DND-41 (cell line): Measurements from ENCODE around the gene CCDC83.

Experiments used
- ATAC-seq: fragments of 200-7000 bp; cut with Tn5 transposase; 3 replicates; pipeline ENCODE4 v1.9.1; 2021; ENCODE audit warnings: low read depth; ENCODE audit not compliant: insufficient read depth
- DNase-seq: peaks from one replicate; pipeline ENCODE4 v3.0.0-alpha.2; 2020
- H2AFZ ChIP-seq: 2 replicates; pipeline ENCODE4 v1.6.0; 2012; ENCODE audit warnings: low read depth, low read length
- H3K27ac ChIP-seq: 2 replicates; pipeline ENCODE4 v1.5.1; 2012; ENCODE audit warnings: low read length, inconsistent platforms
- H3K27me3 ChIP-seq: fragments of 200-600 bp; sonication (generic); 2 replicates; pipeline ENCODE4 v1.6.0; 2012; ENCODE audit warnings: low read length, mild to moderate bottlenecking, inconsistent platforms; ENCODE audit not compliant: insufficient read depth, poor library complexity
- H3K36me3 ChIP-seq: 2 replicates; pipeline ENCODE4 v1.5.1; 2012; ENCODE audit warnings: low read length, inconsistent platforms; ENCODE audit not compliant: insufficient read depth
- H3K4me1 ChIP-seq: 2 replicates; pipeline ENCODE4 v1.5.1; 2012; ENCODE audit warnings: mild to moderate bottlenecking, low read length; ENCODE audit not compliant: insufficient read depth
- H3K4me2 ChIP-seq: 2 replicates; pipeline ENCODE4 v1.6.0; 2012; ENCODE audit warnings: mild to moderate bottlenecking, moderate library complexity, low read length, inconsistent platforms; ENCODE audit not compliant: insufficient read depth
- H3K4me3 ChIP-seq, 2 experiments: fragments of 200-600 bp in 1 of 2; shearing (Covaris generic) in 1 of 2; 2 replicates each; pipeline ENCODE4 v1.5.1; 2012 to 2016; ENCODE audit warnings: inconsistent platforms in 2 of 2, low read length in 2 of 2, mild to moderate bottlenecking in 2 of 2, low read depth in 1 of 2, moderate library complexity in 1 of 2
- H3K79me2 ChIP-seq: 2 replicates; pipeline ENCODE4 v1.6.0; 2012; ENCODE audit warnings: low read length, inconsistent platforms; ENCODE audit not compliant: insufficient read depth
- H3K9ac ChIP-seq: 2 replicates; pipeline ENCODE4 v1.6.0; 2012; ENCODE audit warnings: low read depth, mild to moderate bottlenecking, inconsistent platforms, low read length, moderate library complexity
- H3K9me3 ChIP-seq: 2 replicates; pipeline ENCODE4 v1.5.1; 2012; ENCODE audit warnings: low read length, moderate library complexity, mild to moderate bottlenecking, inconsistent platforms; ENCODE audit not compliant: insufficient read depth, severe bottlenecking
- H4K20me1 ChIP-seq: 2 replicates; pipeline ENCODE4 v1.6.0; 2012; ENCODE audit warnings: low read length; ENCODE audit not compliant: insufficient read depth
- CTCF ChIP-seq: IDR thresholded peaks from 2 replicates; pipeline ENCODE4 v1.5.1; 2012; ENCODE audit warnings: borderline replicate concordance, low read length, moderate library complexity, mild to moderate bottlenecking; ENCODE audit not compliant: poor library complexity, severe bottlenecking; ENCODE audit errors: extremely low read depth
- EZH2 ChIP-seq: IDR thresholded peaks from 3 replicates; pipeline ENCODE4 v1.6.1; 2012; ENCODE audit warnings: borderline replicate concordance, low read depth, mild to moderate bottlenecking, moderate library complexity, low read length, inconsistent platforms; ENCODE audit not compliant: severe bottlenecking

Gene CCDC83

GRCh38 chr11:85843929-85844328 is 11.3 kb upstream of the CCDC83 start:
- no peak overlapping the region for H3K4me2 ChIP-seq
- no peak overlapping the region for H3K4me3 ChIP-seq
- H3K79me2 ChIP-seq: no peaks in the 10 kb centered on the region
- H3K9me3 ChIP-seq: no peaks in the 10 kb centered on the region
- DNase-seq: no peak
- no peaks in the 10 kb centered on the region for H3K36me3 ChIP-seq
- no peak for ATAC-seq
- H2AFZ ChIP-seq: no peak overlapping the region
- no peak for TF ChIP-seq EZH2
- no peak for TF ChIP-seq CTCF
- H3K27ac ChIP-seq: no peak overlapping the region
- H4K20me1 ChIP-seq: no peaks in the 10 kb centered on the region
- H3K4me1 ChIP-seq: no peaks in the 10 kb centered on the region
- H3K27me3 ChIP-seq: peaks cover 13% of the 10 kb centered on the region
- no peak overlapping the region for H3K9ac ChIP-seq

GRCh38 chr11:85844439-85845123 is 10.6 kb upstream of the CCDC83 start:
- Histone ChIP-seq H3K9ac (no peak overlapping the region), H3K36me3 (no peaks in the 10 kb centered on the region), H3K79me2 (no peaks in the 10 kb centered on the region), H3K4me3 (no peak overlapping the region), H3K4me2 (no peak overlapping the region), H2AFZ (no peak overlapping the region), H4K20me1 (no peaks in the 10 kb centered on the region), H3K27me3 (peaks cover 11% of the 10 kb centered on the region), H3K4me1 (no peaks in the 10 kb centered on the region), H3K9me3 (no peaks in the 10 kb centered on the region), H3K27ac (no peak overlapping the region)
- no peak for TF ChIP-seq EZH2
- TF ChIP-seq CTCF: no peak
- no peak for ATAC-seq
- DNase-seq: no peak

- Histone ChIP-seq H3K9me3 (no peaks in the 10 kb centered on the region), H3K4me3 (no peak overlapping the region), H3K4me1 (no peaks in the 10 kb centered on the region), H3K36me3 (no peaks in the 10 kb centered on the region), H3K9ac (no peak overlapping the region), H3K4me2 (no peak overlapping the region), H4K20me1 (no peaks in the 10 kb centered on the region), H3K27me3 (peaks cover 11% of the 10 kb centered on the region), H3K27ac (no peak overlapping the region), H2AFZ (no peak overlapping the region), H3K79me2 (no peaks in the 10 kb centered on the region)
- TF ChIP-seq CTCF: no peak
- no peak for TF ChIP-seq EZH2
- DNase-seq (no peak), ATAC-seq (no peak)
Observed at GRCh38 chr11:85845124-85845631, 10.0 kb upstream of the CCDC83 start.
